ENCODE measurements around the gene ITGA5. TPM values are rescaled to one million over a fixed set of nuclear protein-coding genes. Genes with fewer than 3 reads are reported as not detected.

Gene ITGA5
- total RNA-seq, 1 experiment from 2014 or later = 12.2 TPM

DNA sequence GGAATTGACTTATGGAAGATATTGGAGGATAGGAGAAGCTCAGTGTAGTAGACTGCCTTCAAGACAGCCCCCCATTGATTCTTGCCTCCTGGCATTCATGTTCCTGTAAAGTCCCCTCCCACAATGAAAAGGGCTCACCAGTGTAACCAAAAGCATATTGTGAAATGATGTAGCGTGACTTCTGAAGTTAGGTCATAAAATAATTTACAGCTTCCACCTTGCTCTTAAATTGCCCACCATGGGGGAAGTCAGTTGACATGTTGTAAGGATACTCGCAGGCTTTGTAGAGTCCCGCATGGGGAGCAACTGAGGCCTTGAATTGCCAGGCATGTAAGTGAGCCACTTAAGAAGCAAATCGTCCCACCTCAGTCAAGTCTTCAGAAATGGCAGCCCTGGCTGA, 29.3 kb upstream of the ITGA5 start:
- H3K4me1 ChIP-seq (ENCODE audit: insufficient read depth, low read length) = no peaks in the 10 kb centered on the region
- H3K9me3 ChIP-seq (ENCODE audit: control insufficient read depth, low read depth, low read length) = no peaks in the 10 kb centered on the region
- H3K4ac ChIP-seq (ENCODE audit: low read depth, low read length) = no peak overlapping the region
- no peak overlapping the region for H2BK12ac ChIP-seq (ENCODE audit: insufficient read length, low read depth, low read length)
- no peak for DNase-seq
- no peak overlapping the region for H3K27ac ChIP-seq (ENCODE audit: insufficient read length, low read depth, low read length)
- TF ChIP-seq, protein P1, sequence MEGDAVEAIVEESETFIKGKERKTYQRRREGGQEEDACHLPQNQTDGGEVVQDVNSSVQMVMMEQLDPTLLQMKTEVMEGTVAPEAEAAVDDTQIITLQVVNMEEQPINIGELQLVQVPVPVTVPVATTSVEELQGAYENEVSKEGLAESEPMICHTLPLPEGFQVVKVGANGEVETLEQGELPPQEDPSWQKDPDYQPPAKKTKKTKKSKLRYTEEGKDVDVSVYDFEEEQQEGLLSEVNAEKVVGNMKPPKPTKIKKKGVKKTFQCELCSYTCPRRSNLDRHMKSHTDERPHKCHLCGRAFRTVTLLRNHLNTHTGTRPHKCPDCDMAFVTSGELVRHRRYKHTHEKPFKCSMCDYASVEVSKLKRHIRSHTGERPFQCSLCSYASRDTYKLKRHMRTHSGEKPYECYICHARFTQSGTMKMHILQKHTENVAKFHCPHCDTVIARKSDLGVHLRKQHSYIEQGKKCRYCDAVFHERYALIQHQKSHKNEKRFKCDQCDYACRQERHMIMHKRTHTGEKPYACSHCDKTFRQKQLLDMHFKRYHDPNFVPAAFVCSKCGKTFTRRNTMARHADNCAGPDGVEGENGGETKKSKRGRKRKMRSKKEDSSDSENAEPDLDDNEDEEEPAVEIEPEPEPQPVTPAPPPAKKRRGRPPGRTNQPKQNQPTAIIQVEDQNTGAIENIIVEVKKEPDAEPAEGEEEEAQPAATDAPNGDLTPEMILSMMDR (conservative IDR thresholded peaks at IDR 0.05) = no peak
- no peak overlapping the region for H4K91ac ChIP-seq (ENCODE audit: insufficient read length, low read depth, low read length)
- no peak overlapping the region for H3K9ac ChIP-seq (ENCODE audit: extremely low read depth, insufficient read length, low read length)
- H2BK120ac ChIP-seq (ENCODE audit: low read depth, low read length, poor library complexity, severe bottlenecking) = no peak overlapping the region
- no peak overlapping the region for H4K8ac ChIP-seq (replicated peaks; ENCODE audit: insufficient read length, low read depth, low read length)
- H3K79me2 ChIP-seq (ENCODE audit: insufficient read depth, low read length) = no peaks in the 10 kb centered on the region
- H3K23me2 ChIP-seq (ENCODE audit: insufficient read length, low read depth, low read length, poor library complexity, severe bottlenecking) = no peaks in the 10 kb centered on the region
- H3K4me1 Mint-ChIP-seq = peaks cover 9 to 13% of the 10 kb centered on the region in 2 experiments
- H3K14ac ChIP-seq (ENCODE audit: insufficient read depth, low read length) = no peak overlapping the region
- H3K9me3 Mint-ChIP-seq = peaks cover 0 to 2% of the 10 kb centered on the region in 2 experiments; a peak in 2 of 5 replicates
- H2BK20ac ChIP-seq (ENCODE audit: low read depth, low read length, poor library complexity, severe bottlenecking) = no peak overlapping the region
- no peaks in the 10 kb centered on the region for H4K20me1 ChIP-seq (ENCODE audit: control insufficient read depth, insufficient read depth, insufficient read length)
- H3K36me3 Mint-ChIP-seq (ENCODE audit: insufficient read depth in 1 of 3, low read depth in 3 of 3) = no peaks in the 10 kb centered on the region
- WGBS (ENCODE audit: extremely low coverage, insufficient read length, low lambda C conversion rate) = no CpG with 5 or more reads among the region's 4 CpGs
- H3K18ac ChIP-seq (ENCODE audit: insufficient read length, low read depth, low read length) = no peak overlapping the region
- no peak overlapping the region for H2AFZ ChIP-seq (ENCODE audit: low read length)
- no peak overlapping the region for H2BK15ac ChIP-seq (ENCODE audit: low read depth, low read length)
- H2BK5ac ChIP-seq (ENCODE audit: insufficient read length, low read length) = no peak overlapping the region
- no peak overlapping the region for H4K5ac ChIP-seq (ENCODE audit: insufficient read length, low read depth, low read length)
- no peak overlapping the region for H2AK5ac ChIP-seq (ENCODE audit: insufficient read length, low read length)
- H3K27ac Mint-ChIP-seq = no peak overlapping the region
- no peak overlapping the region for H3K4me3 Mint-ChIP-seq
- H3K56ac ChIP-seq (ENCODE audit: insufficient read length, low read depth, low read length) = no peak overlapping the region
- no peak overlapping the region for H3K23ac ChIP-seq (ENCODE audit: insufficient read length, low read depth, low read length)
- no peak overlapping the region for H3T11ph ChIP-seq (ENCODE audit: low read length)
- H3K27me3 Mint-ChIP-seq (ENCODE audit: low read depth) = peaks cover 99% of the 10 kb centered on the region
- H3K79me1 ChIP-seq (ENCODE audit: insufficient read depth, low read depth, low read length, poor library complexity, severe bottlenecking) = no peaks in the 10 kb centered on the region
- H3K27me3 ChIP-seq (ENCODE audit: insufficient read depth, low read length) = peaks cover 62% of the 10 kb centered on the region
- H3K4me2 ChIP-seq (ENCODE audit: insufficient read depth, insufficient read length, low read length) = no peak overlapping the region
